ENCODE data around the gene TTC22. TPM values are rescaled to one million over a fixed set of nuclear protein-coding genes. Genes with fewer than 3 reads are reported as not detected.

TTC22 gene
- total and polyA plus RNA-seq, 5 donors from 2014 or later: 3.8 to 15.8 (median 4.9) TPM

DNA sequence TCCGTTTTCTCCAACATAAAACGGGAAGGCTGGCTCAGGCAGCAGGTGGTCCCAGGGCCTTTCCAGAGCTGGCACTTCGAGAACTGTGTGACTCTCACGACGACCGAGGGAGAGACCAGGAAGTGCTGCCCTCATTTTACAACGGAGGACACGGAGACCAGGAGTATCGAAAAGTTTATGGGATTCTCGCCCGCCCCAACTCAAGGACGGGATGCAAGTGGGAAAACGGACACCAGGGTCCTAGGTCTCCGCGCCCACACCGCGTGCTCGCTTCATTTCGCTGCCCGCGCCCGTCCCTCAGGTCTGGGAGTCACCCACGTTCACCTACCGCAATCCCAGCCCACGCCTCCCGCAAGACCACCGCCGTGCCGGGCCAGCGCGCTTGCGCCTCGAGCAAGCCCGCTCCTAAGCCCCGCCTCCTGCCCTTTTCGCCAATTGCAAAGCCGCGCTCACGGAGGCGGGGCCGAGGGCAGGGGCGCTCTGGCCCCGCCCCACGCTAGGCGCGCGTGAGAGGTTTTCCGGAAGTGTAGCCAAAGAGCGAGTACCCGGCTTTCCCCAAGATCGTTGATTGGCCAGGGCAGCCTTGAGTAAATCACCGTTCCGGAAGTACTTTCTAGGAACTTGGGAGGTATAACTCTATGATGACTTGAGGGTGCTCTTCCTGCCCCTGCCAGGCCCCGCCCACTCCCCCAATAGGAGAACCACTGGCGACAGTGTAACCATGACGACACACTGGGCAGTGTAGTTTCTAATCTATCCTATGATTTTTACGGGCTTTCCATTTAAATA, 36.8 kb downstream of the TTC22 start, which contains the start of gene PARS2:
PARS2 (minus strand) TSS at position 391 of the 789 bp plus-strand sequence. CDS start 5,362 bp downstream, outside the sequence.
- Mint-ChIP-seq H3K27me3 (no peaks in the 10 kb centered on the region), H3K27ac (peak within 1 kb of the TSS; percentile 77 to 89 (median 80)), H3K4me3 (peak within 1 kb of the TSS; percentile 87 to 97 (median 94)), H3K36me3 (peaks cover under 1% of the 10 kb centered on the region), H3K4me1 (peaks cover 10 to 38% (median 22%) of the 10 kb centered on the region in 4 donors), H3K9me3 (no peaks in the 10 kb centered on the region)
- Histone ChIP-seq H3K27ac (ENCODE audit: insufficient read depth, low read length, poor library complexity, severe bottlenecking) (peak within 1 kb of the TSS; percentile 74), H3K4me1 (ENCODE audit: control insufficient read depth, insufficient read depth, low read length, poor library complexity, severe bottlenecking) (peaks cover 11% of the 10 kb centered on the region), H3K9me3 (ENCODE audit: control insufficient read depth in 2 of 2, low read length in 2 of 2) (no peaks in the 10 kb centered on the region), H3K4me3 (ENCODE audit: low read depth, low read length) (peak within 1 kb of the TSS; percentile 96), H3K36me3 (ENCODE audit: control insufficient read depth, insufficient read depth, low read length) (no peaks in the 10 kb centered on the region), H3K27me3 (ENCODE audit: control insufficient read depth, insufficient read depth, low read length) (no peaks in the 10 kb centered on the region)
- DNase-seq (peak; percentile 94 to 99 (median 97)), ATAC-seq (ENCODE audit: low read depth in 2 of 2) (peak; percentile 96)

DNA sequence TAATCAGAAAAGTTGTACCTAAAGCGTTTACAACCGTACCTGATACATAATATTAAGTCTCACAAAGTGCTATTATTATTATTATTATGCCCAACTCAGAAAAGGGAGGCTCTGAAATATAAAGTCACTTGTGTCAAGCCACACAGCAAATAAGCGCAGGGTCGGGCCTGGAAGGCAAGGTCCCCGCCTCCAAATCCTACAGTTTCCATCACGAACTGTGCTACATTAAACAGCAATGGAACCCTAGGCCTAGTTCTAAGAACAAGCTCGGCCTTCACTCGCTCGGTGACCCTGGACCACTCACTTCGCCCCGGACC, 37.3 kb downstream of the TTC22 start:
- Mint-ChIP-seq H3K4me3 (peak overlapping the region; percentile 87 to 97 (median 94)), H3K4me1 (peaks cover 12 to 38% (median 22%) of the 10 kb centered on the region in 4 donors), H3K36me3 (peaks cover 4% of the 10 kb centered on the region), H3K9me3 (no peaks in the 10 kb centered on the region), H3K27ac (peak overlapping the region in 2 of 3 donors; percentile 77 to 89), H3K27me3 (no peaks in the 10 kb centered on the region)
- ATAC-seq (ENCODE audit: low read depth in 2 of 2): no peak
- Histone ChIP-seq H3K4me3 (ENCODE audit: low read depth, low read length) (peak overlapping the region; percentile 84), H3K4me1 (ENCODE audit: control insufficient read depth, insufficient read depth, low read length, poor library complexity, severe bottlenecking) (peaks cover 11% of the 10 kb centered on the region), H3K27me3 (ENCODE audit: control insufficient read depth, insufficient read depth, low read length) (no peaks in the 10 kb centered on the region), H3K36me3 (ENCODE audit: control insufficient read depth, insufficient read depth, low read length) (no peaks in the 10 kb centered on the region), H3K9me3 (ENCODE audit: control insufficient read depth in 2 of 2, low read length in 2 of 2) (no peaks in the 10 kb centered on the region), H3K27ac (ENCODE audit: insufficient read depth, low read length, poor library complexity, severe bottlenecking) (peak overlapping the region; percentile 48)
- peak in 2 of 3 donors; percentile 11 to 24 for DNase-seq

DNA sequence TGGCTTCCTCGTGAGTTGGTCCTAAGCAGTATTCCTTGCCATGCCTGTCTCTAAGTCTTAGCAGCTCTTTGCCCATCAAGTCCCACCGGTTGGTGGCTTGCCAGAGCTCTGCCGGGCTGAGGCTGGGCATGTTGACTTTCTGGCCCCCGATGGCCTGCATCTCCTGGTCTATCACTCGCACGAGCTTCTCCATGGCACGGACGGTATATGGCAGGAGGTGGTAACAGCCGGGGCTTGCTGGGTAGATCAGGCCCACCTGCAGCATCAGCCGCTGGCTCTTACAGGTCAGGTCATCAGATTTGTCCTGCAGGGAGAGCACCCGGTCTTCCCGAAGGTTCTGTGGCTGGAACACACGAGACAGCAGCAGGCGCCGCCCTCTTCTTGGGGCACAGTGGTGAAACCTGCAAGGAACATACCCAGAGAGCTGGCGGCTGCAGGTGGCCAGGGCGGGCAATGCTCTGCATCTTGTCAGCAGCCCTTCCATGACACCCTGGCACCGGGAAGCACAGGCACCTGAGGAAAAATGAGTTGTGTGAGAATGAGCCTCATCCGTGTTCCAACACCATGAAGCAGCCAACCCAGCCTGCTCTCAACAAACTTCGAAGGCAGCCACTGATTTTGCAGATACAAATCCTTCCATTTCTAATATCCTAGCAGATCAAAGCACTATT, 42.3 kb downstream of the TTC22 start:
- no peak overlapping the region for H3K4me3 ChIP-seq (ENCODE audit: low read depth, low read length)
- no peak for DNase-seq
- H3K4me1 Mint-ChIP-seq: peaks cover 4 to 24% (median 15%) of the 10 kb centered on the region in 4 donors
- H3K27ac Mint-ChIP-seq: peak overlapping the region in 1 of 3 donors; percentile 9
- H3K9me3 Mint-ChIP-seq: no peaks in the 10 kb centered on the region
- H3K27ac ChIP-seq (ENCODE audit: insufficient read depth, low read length, poor library complexity, severe bottlenecking): no peak overlapping the region
- peaks cover 6% of the 10 kb centered on the region for H3K4me1 ChIP-seq (ENCODE audit: control insufficient read depth, insufficient read depth, low read length, poor library complexity, severe bottlenecking)
- no peaks in the 10 kb centered on the region for H3K27me3 Mint-ChIP-seq
- peaks cover 15% of the 10 kb centered on the region for H3K36me3 Mint-ChIP-seq
- no peaks in the 10 kb centered on the region for H3K9me3 ChIP-seq (ENCODE audit: control insufficient read depth in 2 of 2, low read length in 2 of 2)
- peak overlapping the region in 1 of 4 donors; percentile 10 for H3K4me3 Mint-ChIP-seq
- H3K27me3 ChIP-seq (ENCODE audit: control insufficient read depth, insufficient read depth, low read length): no peaks in the 10 kb centered on the region
- H3K36me3 ChIP-seq (ENCODE audit: control insufficient read depth, insufficient read depth, low read length): peaks cover 9% of the 10 kb centered on the region
- no peak for ATAC-seq (ENCODE audit: low read depth in 2 of 2)

DNA sequence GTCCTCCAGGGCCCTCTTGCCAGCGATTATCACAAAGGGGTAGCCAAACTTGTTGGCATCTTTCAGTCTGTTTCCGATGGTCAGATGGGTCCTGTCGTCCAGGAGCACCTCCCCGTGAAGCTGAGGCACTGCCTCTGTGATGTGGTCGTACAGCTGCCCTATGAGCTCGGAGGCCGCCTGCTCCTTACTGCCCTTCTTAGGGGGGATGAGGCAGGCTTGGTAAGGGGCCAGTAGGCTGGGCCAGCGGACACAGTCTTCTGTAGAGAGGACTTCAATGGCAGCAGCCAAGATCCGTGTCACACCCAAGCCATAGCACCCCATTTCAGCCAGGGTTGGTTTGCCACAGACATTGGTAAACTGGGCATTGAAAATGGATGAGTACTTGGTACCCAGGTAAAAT, 43.3 kb downstream of the TTC22 start:
- Mint-ChIP-seq H3K27ac (no peak overlapping the region), H3K4me3 (no peak overlapping the region), H3K27me3 (no peaks in the 10 kb centered on the region), H3K36me3 (peaks cover 15% of the 10 kb centered on the region), H3K9me3 (no peaks in the 10 kb centered on the region), H3K4me1 (peaks cover 4 to 15% (median 6%) of the 10 kb centered on the region in 4 donors)
- Histone ChIP-seq H3K9me3 (ENCODE audit: control insufficient read depth in 2 of 2, low read length in 2 of 2) (no peaks in the 10 kb centered on the region), H3K27me3 (ENCODE audit: control insufficient read depth, insufficient read depth, low read length) (no peaks in the 10 kb centered on the region), H3K4me3 (ENCODE audit: low read depth, low read length) (no peak overlapping the region), H3K36me3 (ENCODE audit: control insufficient read depth, insufficient read depth, low read length) (peaks cover 9% of the 10 kb centered on the region), H3K4me1 (ENCODE audit: control insufficient read depth, insufficient read depth, low read length, poor library complexity, severe bottlenecking) (no peaks in the 10 kb centered on the region), H3K27ac (ENCODE audit: insufficient read depth, low read length, poor library complexity, severe bottlenecking) (no peak overlapping the region)
- DNase-seq: no peak
- no peak for ATAC-seq (ENCODE audit: low read depth in 2 of 2)

DNA sequence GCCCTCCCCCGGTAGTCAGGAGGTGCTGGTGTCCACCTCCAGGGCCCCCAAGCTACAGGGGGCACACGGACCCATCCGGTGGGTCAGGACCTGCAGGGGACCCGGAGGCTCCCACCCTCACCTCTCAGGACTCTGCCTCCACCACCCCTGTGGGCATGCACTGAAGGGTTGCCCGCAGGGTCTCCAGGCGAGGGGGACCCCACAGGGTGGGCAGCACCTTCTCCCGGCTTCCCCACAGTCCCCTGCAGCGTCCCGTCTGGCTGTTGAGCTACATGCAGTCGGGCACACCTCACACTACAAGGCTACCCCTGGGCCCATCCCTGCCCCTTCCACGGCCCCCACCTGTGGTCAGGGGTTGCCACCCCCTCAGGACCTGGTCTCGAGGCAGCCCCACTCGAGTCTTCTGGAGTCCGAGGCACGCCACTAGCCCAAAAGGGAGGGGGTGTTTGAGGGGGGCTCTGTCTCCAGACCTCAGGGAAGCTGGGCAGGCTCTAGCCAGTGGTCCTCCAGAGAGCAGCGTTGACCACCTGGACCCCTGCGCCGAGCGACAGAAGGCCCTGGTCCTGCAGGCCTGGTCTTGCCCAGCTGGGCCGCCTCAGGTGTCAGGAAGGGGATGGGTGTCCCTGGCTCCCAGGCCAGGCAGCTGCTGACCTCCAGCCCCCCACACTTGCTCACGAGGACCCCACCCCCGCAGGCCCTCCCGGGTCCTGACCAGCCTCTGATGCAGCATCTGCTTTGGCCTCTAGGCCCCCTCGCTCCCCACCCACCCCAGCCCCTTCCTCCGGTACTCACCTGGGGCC, 46.4 kb downstream of the TTC22 start:
- Mint-ChIP-seq H3K4me3 (no peak overlapping the region), H3K27ac (no peak overlapping the region), H3K9me3 (no peaks in the 10 kb centered on the region), H3K36me3 (peaks cover 15% of the 10 kb centered on the region), H3K27me3 (no peaks in the 10 kb centered on the region), H3K4me1 (peaks cover 0 to 4% (median 0%) of the 10 kb centered on the region in 4 donors)
- H3K27ac ChIP-seq (ENCODE audit: insufficient read depth, low read length, poor library complexity, severe bottlenecking): no peak overlapping the region
- peaks cover 9% of the 10 kb centered on the region for H3K36me3 ChIP-seq (ENCODE audit: control insufficient read depth, insufficient read depth, low read length)
- no peaks in the 10 kb centered on the region for H3K4me1 ChIP-seq (ENCODE audit: control insufficient read depth, insufficient read depth, low read length, poor library complexity, severe bottlenecking)
- H3K27me3 ChIP-seq (ENCODE audit: control insufficient read depth, insufficient read depth, low read length): no peaks in the 10 kb centered on the region
- DNase-seq (no peak), ATAC-seq (ENCODE audit: low read depth in 2 of 2) (no peak)
- H3K9me3 ChIP-seq (ENCODE audit: control insufficient read depth in 2 of 2, low read length in 2 of 2): no peaks in the 10 kb centered on the region
- no peak overlapping the region for H3K4me3 ChIP-seq (ENCODE audit: low read depth, low read length)

DNA sequence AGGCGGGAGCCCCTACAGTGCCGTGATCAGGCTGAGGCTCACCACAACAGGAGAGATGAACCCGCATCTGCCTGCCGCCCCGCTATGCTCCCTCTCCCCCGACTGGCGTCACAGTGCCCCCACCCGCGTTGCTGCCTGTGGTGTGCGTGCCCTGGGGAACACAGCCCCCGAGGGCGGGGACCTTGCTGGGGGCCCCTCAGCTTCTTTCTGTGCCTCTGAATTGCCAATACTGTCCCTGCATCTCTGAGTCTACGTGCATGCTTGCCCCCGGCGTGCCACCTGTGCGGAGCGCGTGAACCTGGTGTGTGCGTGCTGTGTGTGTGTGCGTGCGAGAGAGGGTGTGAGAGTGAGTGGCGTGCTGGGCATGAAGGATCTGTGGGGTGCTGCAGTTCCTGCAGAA, 47.1 kb downstream of the TTC22 start:
- Mint-ChIP-seq H3K4me3 (no peak overlapping the region), H3K36me3 (peaks cover 12% of the 10 kb centered on the region), H3K9me3 (no peaks in the 10 kb centered on the region), H3K27me3 (no peaks in the 10 kb centered on the region), H3K4me1 (no peaks in the 10 kb centered on the region), H3K27ac (no peak overlapping the region)
- Histone ChIP-seq H3K9me3 (ENCODE audit: control insufficient read depth in 2 of 2, low read length in 2 of 2) (no peaks in the 10 kb centered on the region), H3K4me1 (ENCODE audit: control insufficient read depth, insufficient read depth, low read length, poor library complexity, severe bottlenecking) (no peaks in the 10 kb centered on the region), H3K4me3 (ENCODE audit: low read depth, low read length) (no peak overlapping the region), H3K36me3 (ENCODE audit: control insufficient read depth, insufficient read depth, low read length) (peaks cover 9% of the 10 kb centered on the region), H3K27me3 (ENCODE audit: control insufficient read depth, insufficient read depth, low read length) (no peaks in the 10 kb centered on the region), H3K27ac (ENCODE audit: insufficient read depth, low read length, poor library complexity, severe bottlenecking) (no peak overlapping the region)
- DNase-seq: no peak
- no peak for ATAC-seq (ENCODE audit: low read depth in 2 of 2)

DNA sequence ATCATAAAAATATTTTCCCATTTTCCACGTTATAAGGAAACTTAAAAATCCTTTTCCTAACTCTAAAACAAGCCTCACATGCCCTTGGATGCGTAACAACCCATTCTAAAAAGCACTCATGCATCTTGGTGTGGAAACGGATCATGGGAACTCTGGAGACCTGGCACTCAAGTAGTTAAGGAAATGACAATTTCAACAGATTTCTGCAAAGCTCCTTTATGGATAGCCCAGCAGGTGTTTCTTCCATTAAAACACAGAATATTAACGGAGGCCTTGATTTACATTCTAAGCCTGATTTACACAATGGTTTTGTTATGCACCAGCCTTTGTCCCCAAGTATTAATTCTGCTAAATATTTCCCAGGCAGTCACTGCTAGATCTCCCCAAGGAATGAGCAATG, 49.7 kb downstream of the TTC22 start:
- Mint-ChIP-seq H3K27me3 (no peaks in the 10 kb centered on the region), H3K27ac (no peak overlapping the region), H3K9me3 (no peaks in the 10 kb centered on the region), H3K36me3 (peaks cover 4% of the 10 kb centered on the region), H3K4me3 (no peak overlapping the region), H3K4me1 (no peaks in the 10 kb centered on the region)
- no peak for ATAC-seq (ENCODE audit: low read depth in 2 of 2)
- Histone ChIP-seq H3K9me3 (ENCODE audit: control insufficient read depth in 2 of 2, low read length in 2 of 2) (no peaks in the 10 kb centered on the region), H3K27ac (ENCODE audit: insufficient read depth, low read length, poor library complexity, severe bottlenecking) (no peak overlapping the region), H3K36me3 (ENCODE audit: control insufficient read depth, insufficient read depth, low read length) (no peaks in the 10 kb centered on the region), H3K4me1 (ENCODE audit: control insufficient read depth, insufficient read depth, low read length, poor library complexity, severe bottlenecking) (no peaks in the 10 kb centered on the region), H3K4me3 (ENCODE audit: low read depth, low read length) (no peak overlapping the region), H3K27me3 (ENCODE audit: control insufficient read depth, insufficient read depth, low read length) (no peaks in the 10 kb centered on the region)
- no peak for DNase-seq

Data from CD4-positive, CD25-positive, alpha-beta regulatory T cell (primary cell).